ENCODE data around the gene MTUS2. TPM values are rescaled to one million over a fixed set of nuclear protein-coding genes. Genes with fewer than 3 reads are reported as not detected.

Gene MTUS2
- total and polyA plus RNA-seq, 3 experiments from 2014 or later, result 0.60 TPM; not detected in 2

- ChIA-PET CTCF (no interaction called here), POLR2A (no interaction called here)
- Mint-ChIP-seq H3K27me3 (no peaks in the 10 kb centered on the region), H3K36me3 (no peaks in the 10 kb centered on the region), H3K4me1 (no peaks in the 10 kb centered on the region), H3K4me3 (no peak overlapping the region), H3K27ac (no peak overlapping the region), H3K9me3 (peaks cover 0 to 18% (median 11%) of the 10 kb centered on the region in 5 donors)
- Histone ChIP-seq H3K27me3 (ENCODE audit: insufficient read depth, low read length, poor library complexity, severe bottlenecking) (no peaks in the 10 kb centered on the region), H3K27ac (ENCODE audit: low read depth, low read length) (no peak overlapping the region), H3K36me3 (ENCODE audit: insufficient read depth, low read length) (no peaks in the 10 kb centered on the region), H3K4me1 (ENCODE audit: insufficient read depth, low read length) (no peaks in the 10 kb centered on the region), H3K4me3 (ENCODE audit: low read length) (no peak overlapping the region), H3K9me3 (ENCODE audit: low read length) (no peaks in the 10 kb centered on the region)
- DNase-seq, result no peak
Observed at GRCh38 chr13:29000826-29001225, 180.7 kb downstream of the MTUS2 start.

- ChIA-PET POLR2A (no interaction called here), CTCF (no interaction called here)
- H3K36me3 Mint-ChIP-seq, result no peaks in the 10 kb centered on the region
- Histone ChIP-seq H3K27me3 (ENCODE audit: insufficient read depth, low read length, poor library complexity, severe bottlenecking) (no peaks in the 10 kb centered on the region), H3K4me1 (ENCODE audit: insufficient read depth, low read length) (no peaks in the 10 kb centered on the region), H3K4me3 (ENCODE audit: low read length) (no peak overlapping the region), H3K27ac (ENCODE audit: low read depth, low read length) (no peak overlapping the region), H3K9me3 (ENCODE audit: low read length) (no peaks in the 10 kb centered on the region), H3K36me3 (ENCODE audit: insufficient read depth, low read length) (no peaks in the 10 kb centered on the region)
- H3K9me3 Mint-ChIP-seq, result peaks cover 0 to 12% (median 5%) of the 10 kb centered on the region in 5 donors
- H3K4me1 Mint-ChIP-seq, result no peaks in the 10 kb centered on the region
- DNase-seq, result no peak
- no peaks in the 10 kb centered on the region for H3K27me3 Mint-ChIP-seq
- H3K4me3 Mint-ChIP-seq, result no peak overlapping the region
- no peak overlapping the region for H3K27ac Mint-ChIP-seq
Observed at GRCh38 chr13:29005035-29005762, 185.1 kb downstream of the MTUS2 start.

GRCh38 chr13:29005763-29006120 is 185.6 kb downstream of the MTUS2 start:
- POLR2A ChIA-PET, result no interaction called here
- H3K27me3 ChIP-seq (ENCODE audit: insufficient read depth, low read length, poor library complexity, severe bottlenecking), result no peaks in the 10 kb centered on the region

GRCh38 chr13:29006359-29006850 is 186.3 kb downstream of the MTUS2 start:
- POLR2A ChIA-PET, result no interaction called here

More at GRCh38 chr13:29005763-29006120, 185.6 kb downstream of the MTUS2 start:
- Mint-ChIP-seq H3K27ac (no peak overlapping the region), H3K4me3 (no peak overlapping the region), H3K9me3 (peaks cover 0 to 7% (median 3%) of the 10 kb centered on the region in 5 donors), H3K36me3 (no peaks in the 10 kb centered on the region), H3K4me1 (no peaks in the 10 kb centered on the region), H3K27me3 (no peaks in the 10 kb centered on the region)
- no peaks in the 10 kb centered on the region for H3K36me3 ChIP-seq (ENCODE audit: insufficient read depth, low read length)
- DNase-seq, result no peak
- H3K4me1 ChIP-seq (ENCODE audit: insufficient read depth, low read length), result no peaks in the 10 kb centered on the region
- H3K4me3 ChIP-seq (ENCODE audit: low read length), result no peak overlapping the region
- CTCF ChIA-PET, result no interaction called here
- H3K9me3 ChIP-seq (ENCODE audit: low read length), result no peaks in the 10 kb centered on the region
- no peak overlapping the region for H3K27ac ChIP-seq (ENCODE audit: low read depth, low read length)

GRCh38 chr13:29008296-29008695 is 188.2 kb downstream of the MTUS2 start:
- no peaks in the 10 kb centered on the region for H3K36me3 Mint-ChIP-seq
- Histone ChIP-seq H3K4me1 (ENCODE audit: insufficient read depth, low read length) (no peaks in the 10 kb centered on the region), H3K9me3 (ENCODE audit: low read length) (no peaks in the 10 kb centered on the region), H3K36me3 (ENCODE audit: insufficient read depth, low read length) (no peaks in the 10 kb centered on the region), H3K4me3 (ENCODE audit: low read length) (no peak overlapping the region), H3K27me3 (ENCODE audit: insufficient read depth, low read length, poor library complexity, severe bottlenecking) (no peaks in the 10 kb centered on the region), H3K27ac (ENCODE audit: low read depth, low read length) (no peak overlapping the region)
- ChIA-PET POLR2A (no interaction called here), CTCF (no interaction called here)
- DNase-seq, result no peak
- peaks cover 0 to 5% (median 0%) of the 10 kb centered on the region in 5 donors for H3K9me3 Mint-ChIP-seq
- no peak overlapping the region for H3K27ac Mint-ChIP-seq
- H3K4me3 Mint-ChIP-seq, result no peak overlapping the region
- no peaks in the 10 kb centered on the region for H3K27me3 Mint-ChIP-seq
- no peaks in the 10 kb centered on the region for H3K4me1 Mint-ChIP-seq

More at GRCh38 chr13:29006359-29006850, 186.3 kb downstream of the MTUS2 start:
- H3K9me3 ChIP-seq (ENCODE audit: low read length), result no peaks in the 10 kb centered on the region
- CTCF ChIA-PET, result no interaction called here
- Mint-ChIP-seq H3K36me3 (no peaks in the 10 kb centered on the region), H3K9me3 (peaks cover 0 to 5% (median 0%) of the 10 kb centered on the region in 5 donors), H3K27me3 (no peaks in the 10 kb centered on the region), H3K27ac (no peak overlapping the region), H3K4me1 (no peaks in the 10 kb centered on the region), H3K4me3 (no peak overlapping the region)
- no peak overlapping the region for H3K4me3 ChIP-seq (ENCODE audit: low read length)
- DNase-seq, result no peak
- H3K4me1 ChIP-seq (ENCODE audit: insufficient read depth, low read length), result no peaks in the 10 kb centered on the region
- no peaks in the 10 kb centered on the region for H3K36me3 ChIP-seq (ENCODE audit: insufficient read depth, low read length)
- H3K27me3 ChIP-seq (ENCODE audit: insufficient read depth, low read length, poor library complexity, severe bottlenecking), result no peaks in the 10 kb centered on the region
- H3K27ac ChIP-seq (ENCODE audit: low read depth, low read length), result no peak overlapping the region

- H3K27me3 Mint-ChIP-seq, result peaks cover 0 to 1% of the 10 kb centered on the region in 2 donors
- peak overlapping the region in 1 of 8 donors; percentile 42 for H3K27ac Mint-ChIP-seq
- CTCF ChIA-PET, result no interaction called here
- no peak overlapping the region for H3K4me3 Mint-ChIP-seq
- H3K4me1 Mint-ChIP-seq, result peaks cover 3 to 7% (median 5%) of the 10 kb centered on the region in 3 donors
- H3K4me3 ChIP-seq (ENCODE audit: low read length), result no peak overlapping the region
- no peaks in the 10 kb centered on the region for H3K36me3 Mint-ChIP-seq
- H3K9me3 Mint-ChIP-seq, result peaks cover 0 to 3% (median 0%) of the 10 kb centered on the region in 5 donors
- H3K4me1 ChIP-seq (ENCODE audit: insufficient read depth, low read length), result no peaks in the 10 kb centered on the region
- no peaks in the 10 kb centered on the region for H3K9me3 ChIP-seq (ENCODE audit: low read length)
- no peak overlapping the region for H3K27ac ChIP-seq (ENCODE audit: low read depth, low read length)
- DNase-seq, result no peak
- no peaks in the 10 kb centered on the region for H3K27me3 ChIP-seq (ENCODE audit: insufficient read depth, low read length, poor library complexity, severe bottlenecking)
- POLR2A ChIA-PET, result no interaction called here
- H3K36me3 ChIP-seq (ENCODE audit: insufficient read depth, low read length), result no peaks in the 10 kb centered on the region
Observed at GRCh38 chr13:29020314-29020713, 200.2 kb downstream of the MTUS2 start.

- Mint-ChIP-seq H3K4me3 (no peak overlapping the region), H3K4me1 (peaks cover 3 to 7% (median 5%) of the 10 kb centered on the region in 3 donors), H3K27ac (no peak overlapping the region), H3K27me3 (peaks cover 0 to 3% of the 10 kb centered on the region in 2 donors), H3K36me3 (no peaks in the 10 kb centered on the region), H3K9me3 (peaks cover 0 to 3% (median 0%) of the 10 kb centered on the region in 5 donors)
- no peaks in the 10 kb centered on the region for H3K4me1 ChIP-seq (ENCODE audit: insufficient read depth, low read length)
- POLR2A ChIA-PET, result no interaction called here
- no peaks in the 10 kb centered on the region for H3K9me3 ChIP-seq (ENCODE audit: low read length)
- no peak for DNase-seq
- H3K36me3 ChIP-seq (ENCODE audit: insufficient read depth, low read length), result no peaks in the 10 kb centered on the region
- CTCF ChIA-PET, result no interaction called here
- H3K4me3 ChIP-seq (ENCODE audit: low read length), result no peak overlapping the region
- H3K27ac ChIP-seq (ENCODE audit: low read depth, low read length), result no peak overlapping the region
- no peaks in the 10 kb centered on the region for H3K27me3 ChIP-seq (ENCODE audit: insufficient read depth, low read length, poor library complexity, severe bottlenecking)
Observed at GRCh38 chr13:29021311-29021710, 201.2 kb downstream of the MTUS2 start.

GRCh38 chr13:29021717-29022116 is 201.6 kb downstream of the MTUS2 start:
- no peak for DNase-seq
- Histone ChIP-seq H3K9me3 (ENCODE audit: low read length) (no peaks in the 10 kb centered on the region), H3K27me3 (ENCODE audit: insufficient read depth, low read length, poor library complexity, severe bottlenecking) (no peaks in the 10 kb centered on the region), H3K36me3 (ENCODE audit: insufficient read depth, low read length) (no peaks in the 10 kb centered on the region), H3K4me1 (ENCODE audit: insufficient read depth, low read length) (no peaks in the 10 kb centered on the region), H3K27ac (ENCODE audit: low read depth, low read length) (no peak overlapping the region), H3K4me3 (ENCODE audit: low read length) (no peak overlapping the region)
- ChIA-PET POLR2A (no interaction called here), CTCF (no interaction called here)
- H3K27ac Mint-ChIP-seq, result no peak overlapping the region
- peaks cover 0 to 4% of the 10 kb centered on the region in 2 donors for H3K27me3 Mint-ChIP-seq
- H3K4me3 Mint-ChIP-seq, result no peak overlapping the region
- H3K36me3 Mint-ChIP-seq, result no peaks in the 10 kb centered on the region
- peaks cover 0 to 3% (median 0%) of the 10 kb centered on the region in 5 donors for H3K9me3 Mint-ChIP-seq
- peaks cover 3 to 7% (median 5%) of the 10 kb centered on the region in 3 donors for H3K4me1 Mint-ChIP-seq
